Panc1 (cell line): ENCODE measurements around the gene PSTK. TPM values are rescaled to one million over a fixed set of nuclear protein-coding genes. Genes with fewer than 3 reads are reported as not detected.

ENCODE experiments used
- ATAC-seq: fragments of 200-7000 bp; cut with Tn5 transposase; 2 replicates; pipeline ENCODE4 v1.9.1; 2020; ENCODE audit warnings: mild to moderate bottlenecking, moderate library complexity
- BruUV-seq: library from RNA; stranded (reverse); fragments of 400-500 nt; replicated peaks from 2 replicates; lab custom pipeline; 2021; lab: Mats Ljungman, UMichigan
- CTCF ChIA-PET: fragments of 300-600 bp; sonication (Branson Sonifier 250); formaldehyde crosslinking; loops from one replicate; lab custom pipeline; 2022; ENCODE audit warnings: antibody characterized with exemption; lab: Charles Lee
- POLR2A ChIA-PET: fragments of 300-600 bp; sonication (Branson Sonifier 250); formaldehyde crosslinking; loops from one replicate; lab custom pipeline; 2022; ENCODE audit warnings: antibody characterized with exemption; lab: Charles Lee
- DNase-seq: peaks from one replicate; pipeline ENCODE4 v3.0.0-alpha.2; 2010; ENCODE audit warnings: low read depth, low spot score
- H3K27ac ChIP-seq: 2 replicates; pipeline ENCODE4 v1.5.1; 2011; ENCODE audit warnings: mild to moderate bottlenecking, low read length, inconsistent platforms
- H3K27me3 ChIP-seq: fragments of 200-500 bp; sonication (Bioruptor generic); 2 replicates; pipeline ENCODE4 v1.6.0; 2014; ENCODE audit warnings: low read length, inconsistent platforms; ENCODE audit not compliant: control insufficient read depth, insufficient read depth
- H3K36me3 ChIP-seq: fragments of 200-500 bp; sonication (Bioruptor generic); 2 replicates; pipeline ENCODE4 v1.5.1; 2014; ENCODE audit warnings: inconsistent platforms, mild to moderate bottlenecking, low read length, moderate library complexity; ENCODE audit not compliant: control insufficient read depth, insufficient read depth
- H3K4me1 ChIP-seq: 2 replicates; pipeline ENCODE4 v1.5.1; 2011; ENCODE audit warnings: inconsistent platforms, mild to moderate bottlenecking, low read length, moderate library complexity; ENCODE audit not compliant: control insufficient read depth, insufficient read depth
- H3K4me3 ChIP-seq, 2 experiments: 2 replicates each; pipeline ENCODE4 v1.5.1; 2011 to 2012; ENCODE audit warnings: low read depth in 2 of 2, low read length in 2 of 2, mild to moderate bottlenecking in 2 of 2, inconsistent platforms in 1 of 2, moderate library complexity in 1 of 2
- H3K9me3 ChIP-seq: fragments of 200-500 bp; sonication (Bioruptor generic); 2 replicates; pipeline ENCODE4 v1.5.1; 2014; ENCODE audit warnings: low read depth, mild to moderate bottlenecking, inconsistent platforms, low read length, moderate library complexity; ENCODE audit not compliant: control insufficient read depth, insufficient read depth
- POLR2AphosphoS5 ChIP-seq: IDR thresholded peaks from 2 replicates; pipeline ENCODE4 v1.6.1; 2012; ENCODE audit warnings: mild to moderate bottlenecking, low read depth, low read length, moderate library complexity
- SIN3A ChIP-seq: IDR thresholded peaks from 2 replicates; pipeline ENCODE4 v1.6.1; 2012; ENCODE audit warnings: low read depth, mild to moderate bottlenecking, low read length, moderate library complexity, borderline replicate concordance; ENCODE audit not compliant: insufficient read depth
- TCF7L2 ChIP-seq: IDR thresholded peaks from 2 replicates; pipeline ENCODE4 v1.6.1; 2011; ENCODE audit warnings: mild to moderate bottlenecking, low read depth, low read length, inconsistent platforms
- in situ Hi-C: cut with HindIII; loops from 2 replicates; pipeline ENCODE4 v1.10.0; 2016; ENCODE audit warnings: low sequenced_read_pairs, low pct_unique_long_range_greater_than_20kb
- intact Hi-C: fragments of 100-400 bp; cut with micrococcal nuclease; formaldehyde crosslinking; loops from one replicate; pipeline ENCODE4 v1.10.0; 2022; ENCODE audit not compliant: unreplicated experiment
- total RNA-seq: library from RNA; stranded (reverse); gene quantifications from one replicate; pipeline ENCODE4 v1.2.1, GENCODE V29; 2021; ENCODE audit not compliant: unreplicated experiment
- TF ChIP-seq, protein P1 (sequence below): fragments of 450-650 bp; IDR thresholded peaks from 2 replicates; pipeline ENCODE4 v1.5.1; 2017; ENCODE audit warnings: mild to moderate bottlenecking
- TF ChIP-seq, protein P2 (sequence below), 2 experiments: IDR thresholded peaks; 2 replicates each; pipeline ENCODE4 v1.6.1; 2011 to 2012; ENCODE audit warnings: low read depth in 2 of 2, control low read depth in 1 of 2, low read length in 1 of 2, mild to moderate bottlenecking in 1 of 2, moderate library complexity in 1 of 2; ENCODE audit not compliant: insufficient read depth in 1 of 2

PSTK gene
- total RNA-seq, 1 experiment from 2014 or later: 15.8 TPM

- intact Hi-C loops (no loop called here), in situ Hi-C loops (no loop called here)
- TF ChIP-seq SIN3A (no peak), TCF7L2 (no peak), POLR2AphosphoS5 (no peak)
- TF ChIP-seq, protein P1, sequence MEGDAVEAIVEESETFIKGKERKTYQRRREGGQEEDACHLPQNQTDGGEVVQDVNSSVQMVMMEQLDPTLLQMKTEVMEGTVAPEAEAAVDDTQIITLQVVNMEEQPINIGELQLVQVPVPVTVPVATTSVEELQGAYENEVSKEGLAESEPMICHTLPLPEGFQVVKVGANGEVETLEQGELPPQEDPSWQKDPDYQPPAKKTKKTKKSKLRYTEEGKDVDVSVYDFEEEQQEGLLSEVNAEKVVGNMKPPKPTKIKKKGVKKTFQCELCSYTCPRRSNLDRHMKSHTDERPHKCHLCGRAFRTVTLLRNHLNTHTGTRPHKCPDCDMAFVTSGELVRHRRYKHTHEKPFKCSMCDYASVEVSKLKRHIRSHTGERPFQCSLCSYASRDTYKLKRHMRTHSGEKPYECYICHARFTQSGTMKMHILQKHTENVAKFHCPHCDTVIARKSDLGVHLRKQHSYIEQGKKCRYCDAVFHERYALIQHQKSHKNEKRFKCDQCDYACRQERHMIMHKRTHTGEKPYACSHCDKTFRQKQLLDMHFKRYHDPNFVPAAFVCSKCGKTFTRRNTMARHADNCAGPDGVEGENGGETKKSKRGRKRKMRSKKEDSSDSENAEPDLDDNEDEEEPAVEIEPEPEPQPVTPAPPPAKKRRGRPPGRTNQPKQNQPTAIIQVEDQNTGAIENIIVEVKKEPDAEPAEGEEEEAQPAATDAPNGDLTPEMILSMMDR: peak; percentile 77; the same call in 1 of the 2 replicates
- TF ChIP-seq, protein P2, sequence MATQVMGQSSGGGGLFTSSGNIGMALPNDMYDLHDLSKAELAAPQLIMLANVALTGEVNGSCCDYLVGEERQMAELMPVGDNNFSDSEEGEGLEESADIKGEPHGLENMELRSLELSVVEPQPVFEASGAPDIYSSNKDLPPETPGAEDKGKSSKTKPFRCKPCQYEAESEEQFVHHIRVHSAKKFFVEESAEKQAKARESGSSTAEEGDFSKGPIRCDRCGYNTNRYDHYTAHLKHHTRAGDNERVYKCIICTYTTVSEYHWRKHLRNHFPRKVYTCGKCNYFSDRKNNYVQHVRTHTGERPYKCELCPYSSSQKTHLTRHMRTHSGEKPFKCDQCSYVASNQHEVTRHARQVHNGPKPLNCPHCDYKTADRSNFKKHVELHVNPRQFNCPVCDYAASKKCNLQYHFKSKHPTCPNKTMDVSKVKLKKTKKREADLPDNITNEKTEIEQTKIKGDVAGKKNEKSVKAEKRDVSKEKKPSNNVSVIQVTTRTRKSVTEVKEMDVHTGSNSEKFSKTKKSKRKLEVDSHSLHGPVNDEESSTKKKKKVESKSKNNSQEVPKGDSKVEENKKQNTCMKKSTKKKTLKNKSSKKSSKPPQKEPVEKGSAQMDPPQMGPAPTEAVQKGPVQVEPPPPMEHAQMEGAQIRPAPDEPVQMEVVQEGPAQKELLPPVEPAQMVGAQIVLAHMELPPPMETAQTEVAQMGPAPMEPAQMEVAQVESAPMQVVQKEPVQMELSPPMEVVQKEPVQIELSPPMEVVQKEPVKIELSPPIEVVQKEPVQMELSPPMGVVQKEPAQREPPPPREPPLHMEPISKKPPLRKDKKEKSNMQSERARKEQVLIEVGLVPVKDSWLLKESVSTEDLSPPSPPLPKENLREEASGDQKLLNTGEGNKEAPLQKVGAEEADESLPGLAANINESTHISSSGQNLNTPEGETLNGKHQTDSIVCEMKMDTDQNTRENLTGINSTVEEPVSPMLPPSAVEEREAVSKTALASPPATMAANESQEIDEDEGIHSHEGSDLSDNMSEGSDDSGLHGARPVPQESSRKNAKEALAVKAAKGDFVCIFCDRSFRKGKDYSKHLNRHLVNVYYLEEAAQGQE (IDR thresholded peaks at IDR 0.05; ENCODE audit: insufficient read depth in 1 of 2, low read depth in 2 of 2, low read length in 1 of 2): no peak
- Histone ChIP-seq H3K4me3 (no peak overlapping the region), H3K27me3 (no peaks in the 10 kb centered on the region), H3K36me3 (no peaks in the 10 kb centered on the region), H3K4me1 (no peaks in the 10 kb centered on the region), H3K9me3 (no peaks in the 10 kb centered on the region), H3K27ac (no peak overlapping the region)
- ATAC-seq (0 out of 2 replicates have a peak, but pooled peaks have one; percentile 58), DNase-seq (no peak)
- ChIA-PET POLR2A (no interaction called here), CTCF (interaction anchor here (0.6 to 1.5 kb wide), 3 partner anchors 8 to 11 kb away, joined by 4 read pairs; no protein-coding TSS in a partner anchor)
- no TSS peak for BruUV-seq
Measured at GRCh38 chr10:123021517-123021916, 41.3 kb downstream of the PSTK start.

GRCh38 chr10:123024540-123024939 is 44.3 kb downstream of the PSTK start:
- no peak overlapping the region for H3K4me3 ChIP-seq
- no TSS peak for BruUV-seq
- no peak for ATAC-seq
- ChIA-PET CTCF (no interaction called here), POLR2A (no interaction called here)
- no peaks in the 10 kb centered on the region for H3K27me3 ChIP-seq
- H3K9me3 ChIP-seq: no peaks in the 10 kb centered on the region
- H3K4me1 ChIP-seq: no peaks in the 10 kb centered on the region
- TF ChIP-seq, protein P2 (IDR thresholded peaks at IDR 0.05; ENCODE audit: insufficient read depth in 1 of 2, low read depth in 2 of 2, low read length in 1 of 2): no peak
- no peak for TF ChIP-seq POLR2AphosphoS5
- TF ChIP-seq SIN3A: no peak
- TF ChIP-seq TCF7L2: no peak
- TF ChIP-seq, protein P1: no peak
- in situ Hi-C loops (no loop called here), intact Hi-C loops (no loop called here)
- H3K27ac ChIP-seq: no peak overlapping the region
- DNase-seq: no peak
- H3K36me3 ChIP-seq: no peaks in the 10 kb centered on the region
